ENCODE data around the gene SIAH1. TPM values are rescaled to one million over a fixed set of nuclear protein-coding genes. Genes with fewer than 3 reads are reported as not detected.
"Not testable (repeated sequence)": the region's sequence is repeated elsewhere in the genome, so short reads cannot be mapped to it uniquely, and the experiment has no call there.

Gene SIAH1
- total RNA-seq, 1 donor from 2014 or later: 37.2 TPM

DNA sequence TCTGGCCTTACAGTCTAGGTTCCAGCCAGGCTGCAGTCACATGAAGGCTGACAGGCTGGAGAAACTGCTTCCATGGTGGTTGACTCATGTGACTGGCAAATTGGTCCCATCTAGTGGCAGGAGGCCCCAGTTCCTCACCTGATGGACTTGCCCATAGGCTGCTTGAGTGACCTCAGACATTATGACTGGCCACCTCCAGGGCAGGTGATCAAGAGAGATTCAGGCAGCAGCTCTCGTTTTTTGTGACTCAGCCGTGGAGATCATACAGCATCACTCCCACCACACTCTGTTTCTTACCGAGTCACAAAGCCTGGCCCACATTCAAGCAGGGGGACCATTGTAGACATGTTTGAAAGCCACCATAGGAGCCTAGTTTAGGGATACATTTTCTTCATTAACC lies 34.5 kb downstream of the SIAH1 start:
- ATAC-seq (no peak), DNase-seq (ENCODE audit: low spot score) (no peak)
- intact Hi-C loops (cut with DNase I): no loop called here

DNA sequence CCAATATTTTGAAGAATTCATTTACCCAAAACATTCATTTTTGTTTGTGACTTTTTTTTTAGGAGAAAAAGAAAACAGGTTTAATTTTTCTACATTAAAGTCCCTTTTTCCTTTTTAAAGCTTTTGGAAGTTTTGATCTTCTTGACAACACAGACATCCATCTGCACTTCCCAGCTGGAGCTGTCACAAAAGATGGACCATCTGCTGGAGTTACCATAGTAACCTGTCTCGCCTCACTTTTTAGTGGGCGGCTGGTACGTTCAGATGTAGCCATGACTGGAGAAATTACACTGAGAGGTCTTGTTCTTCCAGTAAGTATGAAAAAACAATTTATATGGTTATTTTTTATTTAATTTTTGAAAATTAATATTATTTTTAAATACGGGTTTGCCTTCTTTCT lies 37.2 kb downstream of the SIAH1 start:
- intact Hi-C loops (cut with DNase I): no loop called here
- DNase-seq (ENCODE audit: low spot score) (no peak), ATAC-seq (no peak)

DNA sequence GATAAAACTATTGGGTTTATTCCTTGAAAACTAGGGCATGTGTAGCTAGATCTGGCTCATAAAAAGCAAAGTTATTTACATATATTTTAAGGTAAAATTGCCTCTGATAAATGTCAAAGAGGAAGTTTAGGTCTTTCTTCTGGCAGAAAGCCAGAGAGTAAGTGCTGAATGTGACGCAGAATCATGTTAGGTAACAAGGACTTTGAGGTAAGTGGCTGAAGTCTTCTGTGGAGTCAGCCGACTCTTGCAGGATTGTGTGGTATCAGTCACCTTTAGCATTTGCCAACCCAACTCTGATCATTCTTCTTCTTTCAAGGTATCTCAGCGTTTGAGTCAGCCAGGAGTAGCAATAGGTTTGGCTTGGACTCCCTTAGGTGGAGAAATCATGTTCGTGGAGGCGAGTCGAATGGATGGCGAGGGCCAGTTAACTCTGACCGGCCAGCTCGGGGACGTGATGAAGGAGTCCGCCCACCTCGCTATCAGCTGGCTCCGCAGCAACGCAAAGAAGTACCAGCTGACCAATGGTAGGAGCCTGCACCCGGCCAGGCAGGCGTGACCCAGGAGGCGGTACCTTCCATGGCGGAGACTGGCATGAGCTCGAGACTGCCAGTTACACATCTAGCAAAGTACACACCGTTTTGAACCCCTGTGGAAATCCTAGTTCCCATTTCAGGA lies 37.9 kb downstream of the SIAH1 start:
- intact Hi-C loops (cut with DNase I): no loop called here
- ATAC-seq: no peak
- DNase-seq (ENCODE audit: low spot score): no peak

DNA sequence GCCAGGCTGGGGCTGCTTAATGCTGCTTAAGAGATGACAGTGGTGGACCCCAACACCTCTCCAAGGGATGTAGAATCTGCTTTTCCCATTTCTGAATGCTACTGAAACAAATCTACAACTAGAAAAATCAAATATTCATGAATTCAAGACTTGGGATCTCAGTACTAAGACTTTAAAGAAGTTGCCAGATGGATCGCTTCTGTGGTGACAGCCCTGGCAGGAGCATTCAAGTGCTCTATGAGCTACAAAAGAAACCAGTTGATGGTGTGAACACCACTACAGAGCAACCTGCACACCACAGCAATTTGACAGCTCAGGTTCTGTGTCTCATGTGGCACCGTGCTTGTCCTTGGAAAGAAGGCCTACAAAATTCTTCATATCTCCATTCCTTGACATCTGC lies 42.6 kb downstream of the SIAH1 start:
- no peak for DNase-seq (ENCODE audit: low spot score)
- no peak for ATAC-seq
- intact Hi-C loops (cut with DNase I): no loop called here

DNA sequence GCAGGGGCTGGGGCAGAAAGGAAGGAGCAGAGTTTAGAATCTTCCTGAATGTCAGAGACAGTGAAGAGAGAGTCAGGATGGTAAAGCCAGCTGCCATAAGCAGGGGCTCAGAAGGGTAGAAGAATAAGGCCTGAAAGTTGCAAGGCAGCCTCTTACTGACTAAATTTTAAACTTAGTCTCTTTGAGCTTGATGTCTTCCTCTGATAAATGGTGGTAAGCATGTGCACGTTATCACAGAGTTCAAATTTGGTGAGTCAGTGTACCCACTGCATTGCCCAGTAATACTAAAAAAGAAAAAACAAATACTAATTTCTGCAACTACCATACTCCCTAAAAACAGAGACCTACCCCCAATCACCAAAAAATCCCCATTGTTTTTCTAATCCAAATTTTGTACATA lies 45.2 kb downstream of the SIAH1 start:
- no peak for ATAC-seq
- intact Hi-C loops (cut with DNase I): no loop called here
- DNase-seq (ENCODE audit: low spot score): no peak

DNA sequence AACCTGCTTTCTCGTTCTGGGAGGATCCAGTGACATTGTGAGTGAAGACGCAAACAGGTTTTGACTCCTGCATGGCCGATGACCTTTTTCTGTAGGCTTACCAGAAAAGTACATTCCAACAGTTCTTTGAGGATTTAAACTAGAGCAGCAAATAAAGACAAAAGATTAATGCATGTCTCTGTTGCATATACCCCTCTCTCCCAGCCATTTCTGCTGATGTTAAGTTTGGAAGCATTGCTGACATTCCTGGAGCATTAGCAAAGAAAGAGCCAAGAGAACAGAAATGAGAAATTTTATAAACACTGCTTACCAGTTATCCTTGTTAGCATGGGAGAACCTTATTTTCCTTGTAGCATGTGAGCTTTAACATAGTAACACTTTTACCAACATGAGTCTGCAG lies 49.3 kb downstream of the SIAH1 start:
- intact Hi-C loops (cut with DNase I): no loop called here
- ATAC-seq: no peak
- no peak for DNase-seq (ENCODE audit: low spot score)

DNA sequence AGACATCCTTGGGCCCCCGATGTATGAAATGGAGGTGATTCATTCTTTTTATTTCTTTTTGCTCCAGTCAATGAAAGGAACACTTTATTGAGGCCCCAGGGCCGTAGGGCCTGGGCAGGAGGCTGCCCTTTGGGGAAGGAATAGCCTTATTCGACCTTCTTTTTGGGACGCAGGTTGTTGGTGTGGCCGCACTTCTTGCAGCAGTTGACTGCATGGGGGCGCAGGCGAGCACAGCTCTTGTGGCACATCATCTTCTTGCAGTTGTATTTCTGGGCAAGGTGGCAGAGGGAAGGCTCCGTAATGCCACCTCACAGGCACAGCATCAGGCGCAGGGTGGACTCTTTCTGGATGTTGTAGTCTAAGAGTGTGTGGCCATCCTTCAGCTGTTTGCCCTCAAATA lies 50.9 kb downstream of the SIAH1 start:
- DNase-seq (ENCODE audit: low spot score) (no peak), ATAC-seq (no peak)
- intact Hi-C loops (cut with DNase I): no loop called here

DNA sequence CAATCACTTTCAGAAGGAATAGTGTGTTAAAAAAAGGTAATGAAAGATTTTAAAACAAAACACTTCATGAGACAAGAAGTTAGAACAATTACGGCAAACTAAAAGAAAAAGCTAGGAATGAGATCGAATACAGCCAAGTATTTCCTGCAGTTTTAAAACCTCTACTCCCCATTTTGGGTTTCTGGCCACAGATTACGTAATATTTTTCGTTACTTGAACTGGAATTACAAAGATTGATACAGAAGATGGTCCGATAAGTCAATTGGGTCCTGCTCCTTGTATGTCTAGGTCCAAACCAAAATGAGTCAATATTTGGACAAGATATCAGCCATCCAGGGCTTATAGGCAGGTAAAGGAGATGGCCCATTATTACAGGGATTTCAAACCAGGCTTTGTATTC lies 52.2 kb downstream of the SIAH1 start:
- intact Hi-C loops (cut with DNase I): no loop called here
- ATAC-seq (no peak), DNase-seq (ENCODE audit: low spot score) (no peak)

DNA sequence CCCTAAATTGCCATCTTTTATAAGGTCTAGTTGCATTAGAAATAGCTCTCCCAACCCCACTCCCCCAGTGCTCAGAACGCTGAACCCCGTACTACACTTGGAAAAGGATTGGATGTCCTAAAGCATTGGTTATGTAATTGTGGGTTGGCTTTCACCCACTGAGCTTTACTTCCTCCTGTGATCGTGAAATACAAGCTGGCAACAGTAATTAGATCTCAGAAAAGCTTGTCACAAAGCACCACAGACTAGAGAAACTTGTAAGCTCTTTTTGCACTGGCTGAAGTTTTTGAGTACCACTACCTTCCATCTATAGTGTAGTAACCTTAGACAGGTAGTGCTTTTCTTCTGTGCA lies 54.4 kb downstream of the SIAH1 start:
- intact Hi-C loops (cut with DNase I): no loop called here
- DNase-seq (ENCODE audit: low spot score): no peak
- peak; percentile 74 for ATAC-seq

DNA sequence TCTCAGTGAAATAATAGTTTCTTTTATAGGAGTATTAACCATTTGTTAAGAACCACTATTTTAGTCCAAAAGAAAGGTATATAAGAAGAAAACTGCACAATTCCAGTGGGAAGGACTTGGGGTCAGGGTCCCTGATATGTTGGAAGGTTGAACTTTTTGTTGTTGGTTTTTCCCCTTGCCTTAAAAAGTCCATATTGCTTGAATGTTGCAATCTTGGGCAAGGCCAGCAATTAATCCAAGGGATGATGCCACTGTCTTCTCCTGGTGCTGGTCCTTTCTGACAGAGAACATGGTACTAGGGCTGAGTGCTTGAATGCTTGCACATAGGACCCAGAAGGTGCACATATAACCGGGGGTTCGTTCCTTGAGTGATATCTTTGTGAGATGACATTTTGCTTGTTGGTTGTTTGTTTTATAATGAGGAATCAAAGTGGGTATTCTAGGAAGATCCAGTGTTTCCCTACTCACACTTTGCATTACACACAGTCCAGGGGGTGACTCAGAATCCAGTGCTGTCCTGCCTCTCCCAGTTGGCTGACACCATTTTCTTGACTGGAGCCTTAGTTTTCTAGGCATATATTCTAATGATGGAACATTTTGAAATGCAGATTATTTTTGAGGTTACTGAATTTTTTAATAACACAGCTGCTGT lies 54.9 kb downstream of the SIAH1 start:
- no peak for DNase-seq (ENCODE audit: low spot score)
- ATAC-seq: peak; percentile 56
- intact Hi-C loops (cut with DNase I): no loop called here

DNA sequence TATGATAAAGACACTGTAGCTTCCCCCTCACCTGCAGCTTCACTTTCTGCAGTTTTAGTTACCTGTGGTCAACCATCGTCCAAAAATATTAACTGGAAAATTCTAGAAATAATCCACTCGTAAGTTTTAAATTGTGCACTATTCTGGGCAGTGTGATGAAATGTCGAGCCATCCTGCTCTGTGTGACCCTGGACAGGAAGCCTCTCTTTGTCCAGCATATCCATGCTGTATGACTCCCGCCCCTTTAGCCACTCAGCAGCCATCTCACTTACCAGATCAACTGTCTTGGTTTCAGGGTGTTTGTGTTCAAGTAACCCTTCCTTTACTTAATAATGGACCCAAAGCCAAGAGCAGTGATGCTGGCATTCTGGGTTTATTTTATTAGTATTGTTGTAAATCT lies 56.1 kb downstream of the SIAH1 start:
- DNase-seq (ENCODE audit: low spot score) (no peak), ATAC-seq (no peak)
- intact Hi-C loops (cut with DNase I): no loop called here

DNA sequence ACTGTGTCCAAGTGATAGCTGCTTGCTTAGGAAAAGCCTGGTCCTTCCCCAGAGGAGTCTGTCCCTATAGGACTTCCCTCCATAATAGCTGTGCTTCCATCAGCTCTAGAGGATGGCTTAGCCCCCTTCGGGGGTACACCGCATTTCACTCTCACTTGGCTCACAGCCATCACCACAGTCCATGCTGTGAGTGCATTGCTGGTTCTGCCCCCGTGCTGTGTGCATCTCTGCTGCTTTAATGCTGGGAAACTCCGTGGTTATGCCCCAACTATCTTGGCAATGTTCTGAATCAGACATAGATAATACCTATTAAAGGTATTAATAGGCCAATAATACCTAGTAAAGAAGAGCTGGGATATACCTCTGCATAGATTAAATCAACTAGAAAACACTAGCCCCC lies 58.3 kb downstream of the SIAH1 start:
- no peak for ATAC-seq
- intact Hi-C loops (cut with DNase I): no loop called here
- no peak for DNase-seq (ENCODE audit: low spot score)

DNA sequence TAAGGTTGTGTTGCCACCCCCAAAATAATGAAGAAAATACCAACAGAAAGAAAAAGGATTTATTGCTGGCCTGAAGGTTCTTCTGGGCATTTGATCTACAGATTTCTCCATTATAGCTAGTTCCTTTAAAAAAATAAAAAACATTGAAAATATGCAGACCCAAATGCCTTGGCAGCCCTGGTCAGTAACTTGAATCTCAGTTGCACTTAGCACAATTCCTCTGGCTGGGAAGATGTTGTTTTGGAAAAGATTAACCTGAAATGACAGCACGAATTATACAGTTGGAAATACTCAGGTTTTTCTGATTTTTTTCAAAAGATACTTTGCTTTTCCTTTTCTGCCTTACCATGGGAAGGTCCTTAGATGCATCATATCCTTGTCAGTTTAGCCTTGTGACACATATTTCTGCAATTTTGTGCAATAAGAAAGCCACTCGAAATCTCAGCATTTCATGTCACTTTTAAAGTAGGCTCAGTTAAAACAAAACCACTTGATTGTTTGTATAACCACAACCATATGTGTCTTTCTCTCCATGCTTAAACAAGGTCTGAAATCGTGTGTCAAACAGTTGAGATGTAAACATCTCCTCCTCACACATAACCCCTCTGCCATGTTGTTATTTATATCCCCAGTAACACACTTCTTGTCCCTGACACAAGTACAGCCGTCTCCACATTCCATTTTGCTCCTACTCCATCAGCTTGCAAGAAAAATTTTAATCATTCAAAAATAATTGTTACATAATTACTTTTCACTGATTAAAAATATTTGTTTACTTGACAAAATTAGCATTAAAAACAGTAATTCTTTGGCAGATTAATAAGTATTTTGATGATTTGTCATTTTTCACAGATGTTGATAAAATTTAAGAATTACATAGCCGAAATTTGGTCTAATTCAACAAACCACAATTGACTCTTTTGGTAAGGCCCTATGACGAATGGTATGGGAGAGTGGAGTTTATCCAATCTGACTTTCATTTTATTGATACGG lies 61.1 kb downstream of the SIAH1 start:
- DNase-seq (ENCODE audit: low spot score): no peak
- intact Hi-C loops (cut with DNase I): no loop called here
- no peak for ATAC-seq

DNA sequence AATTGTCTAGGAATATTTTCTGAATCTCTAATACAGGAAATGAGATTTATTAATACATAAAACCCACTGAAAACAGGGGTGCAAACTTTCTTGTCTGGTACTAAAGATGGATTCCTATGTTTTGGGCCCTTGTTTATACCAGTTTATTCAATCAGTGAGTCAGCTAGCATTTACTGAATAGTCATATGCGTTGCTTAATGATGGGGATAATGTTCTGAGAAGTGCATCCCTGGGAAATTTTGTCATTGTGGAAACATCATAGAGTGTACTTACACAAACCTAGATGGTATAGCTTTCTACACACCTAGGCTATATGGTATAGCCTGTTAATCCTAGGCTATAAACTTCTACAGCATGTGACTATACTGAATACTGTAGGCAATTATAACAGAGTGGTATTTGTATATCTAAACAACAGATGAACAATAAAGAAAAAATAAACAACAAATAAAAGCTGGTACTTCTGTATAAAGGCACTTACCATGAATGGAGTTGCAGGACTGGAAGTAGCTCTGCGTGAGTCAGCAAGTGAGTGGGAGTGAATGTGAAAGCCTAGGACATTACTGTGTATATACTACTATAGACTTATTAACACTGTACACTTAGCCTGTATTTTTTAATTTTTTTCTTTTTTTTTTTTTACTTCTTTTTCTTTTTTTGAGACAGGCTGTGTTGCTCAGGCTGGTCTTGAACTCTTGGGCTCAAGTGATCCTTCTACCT lies 63.7 kb downstream of the SIAH1 start:
- intact Hi-C loops (cut with DNase I): no loop called here
- DNase-seq (ENCODE audit: low spot score) (no peak), ATAC-seq (no peak)

DNA sequence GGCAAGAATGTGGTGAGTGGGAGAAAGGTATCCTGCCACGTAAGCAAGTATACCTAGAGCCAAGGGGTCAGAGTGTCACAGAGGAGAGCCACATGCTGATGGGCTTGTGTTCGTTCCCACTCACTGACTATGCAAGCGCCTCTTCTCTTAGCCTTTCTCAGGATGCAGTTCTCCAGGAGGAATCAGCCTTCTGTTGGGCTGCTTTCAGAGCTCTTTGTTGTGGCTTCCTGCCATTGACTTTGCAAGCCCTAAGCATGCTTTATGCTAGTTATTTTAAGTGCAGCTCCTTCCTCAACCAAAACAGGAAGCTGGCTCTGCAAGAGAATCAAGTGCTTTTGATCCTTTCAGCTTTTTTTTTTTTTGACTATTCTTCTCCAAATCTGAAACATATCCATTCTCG lies 66.6 kb downstream of the SIAH1 start:
- no peak for DNase-seq (ENCODE audit: low spot score)
- ATAC-seq: peak; percentile 68
- intact Hi-C loops (cut with DNase I): no loop called here

DNA sequence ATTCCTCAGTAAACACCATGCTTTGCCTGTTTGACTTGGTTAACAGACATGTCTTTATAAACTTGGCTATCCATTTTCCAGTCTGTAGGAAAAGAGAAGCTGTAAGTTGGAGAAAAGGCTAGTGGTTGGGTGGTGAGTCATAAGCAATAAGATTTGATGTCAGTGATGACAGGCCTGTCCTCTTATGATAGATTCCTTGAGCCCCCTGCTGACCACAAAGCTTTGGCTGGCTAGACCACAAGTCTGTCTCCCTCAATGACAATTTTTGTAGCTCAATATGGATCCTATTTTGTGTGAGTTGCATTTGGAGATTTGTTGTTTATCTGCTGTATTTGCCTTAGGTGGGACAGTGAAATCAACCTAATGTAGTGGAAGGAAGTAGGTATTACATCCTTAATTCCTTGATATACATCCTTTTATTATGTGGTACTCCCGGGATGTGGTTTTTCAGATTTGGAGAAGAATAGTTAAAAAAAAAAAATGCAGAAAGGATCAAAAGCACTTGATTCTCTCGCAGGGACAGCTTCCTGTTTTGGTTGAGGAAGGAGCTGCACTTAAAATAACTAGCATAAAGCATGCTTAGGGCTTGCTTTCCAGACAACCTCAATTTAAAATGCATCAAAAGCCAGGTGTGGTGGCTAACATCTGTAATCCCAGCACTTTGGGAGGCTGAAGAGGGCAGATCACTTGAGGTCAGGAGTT lies 67.4 kb downstream of the SIAH1 start:
- ATAC-seq (no peak), DNase-seq (ENCODE audit: low spot score) (no peak)
- intact Hi-C loops (cut with DNase I): no loop called here

DNA sequence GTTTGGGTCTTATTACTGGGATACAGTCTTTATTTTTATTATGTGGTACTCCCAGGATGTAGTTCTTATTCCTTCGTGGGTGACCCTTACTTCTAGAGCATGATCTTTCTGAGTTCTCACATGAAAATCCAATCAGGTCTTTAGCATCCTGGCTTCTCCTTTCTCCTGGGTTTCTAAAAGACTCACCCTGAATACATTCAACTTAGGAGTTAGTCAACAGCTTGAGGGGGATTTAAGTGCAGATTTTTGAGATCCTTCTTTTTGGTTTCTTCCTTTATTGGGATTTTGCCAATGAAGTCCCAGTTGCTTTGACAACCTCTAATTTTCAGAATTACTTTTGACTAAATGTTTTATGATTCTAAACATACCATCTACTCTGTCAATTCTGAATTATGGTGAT lies 68.2 kb downstream of the SIAH1 start:
- intact Hi-C loops (cut with DNase I): no loop called here
- DNase-seq (ENCODE audit: low spot score): no peak
- no peak for ATAC-seq

DNA sequence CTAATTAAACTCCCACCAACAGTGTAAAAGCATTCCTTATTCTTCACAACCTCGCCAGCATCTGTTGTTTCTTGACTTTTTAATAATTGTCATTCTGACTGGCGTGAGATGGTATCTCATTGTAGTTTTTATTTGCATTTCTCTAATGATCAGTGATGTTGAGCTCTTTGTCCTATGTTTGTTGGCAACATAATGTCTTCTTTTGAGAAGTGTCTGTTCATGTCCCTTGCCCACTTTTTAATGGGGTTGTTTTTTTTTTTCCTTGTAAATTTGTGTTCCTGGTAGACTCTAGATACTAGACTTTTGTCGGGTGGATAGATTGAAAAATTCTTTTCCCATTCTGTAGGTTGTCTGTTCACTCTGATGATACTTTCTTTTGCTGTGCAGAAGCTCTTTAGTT lies 71.3 kb downstream of the SIAH1 start:
- not testable (repeated sequence) for DNase-seq (ENCODE audit: low spot score); ATAC-seq

More for the DNA sequence above, 71.3 kb downstream of the SIAH1 start:
- intact Hi-C loops (cut with DNase I): not testable (repeated sequence)
